GM12892 (cell line): ENCODE measurements around the gene NAALADL2.

Source experiments
- POLR2A ChIP-seq: IDR thresholded peaks from 2 replicates; pipeline ENCODE4 v1.6.1; 2011; ENCODE audit warnings: low read depth, low read length, control low read depth
- POLR2AphosphoS5 ChIP-seq: IDR thresholded peaks from 2 replicates; pipeline ENCODE4 v1.6.1; 2011; ENCODE audit warnings: low read depth, low read length, control low read depth

DNA sequence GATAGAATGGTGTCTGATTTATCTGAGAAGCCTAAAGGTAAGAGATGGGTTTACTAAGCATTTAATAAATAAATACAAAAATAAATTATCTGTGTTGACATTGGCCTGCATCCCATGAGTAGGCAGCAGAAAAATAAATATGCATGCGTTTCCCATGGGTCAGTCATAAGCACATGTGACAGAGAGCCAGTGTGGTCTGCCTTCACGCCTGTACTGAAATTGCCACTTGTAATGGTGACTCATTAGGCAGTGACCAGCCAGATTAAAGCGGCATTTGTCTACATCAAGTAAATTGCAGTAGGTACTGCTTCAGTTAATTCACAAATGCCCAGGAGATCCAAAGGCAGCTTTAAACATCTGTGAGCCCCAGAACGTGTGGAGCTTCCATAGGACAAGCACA lies 399.6 kb downstream of the NAALADL2 start:
- TF ChIP-seq POLR2AphosphoS5 (no peak), POLR2A (no peak)
